Neural progenitor cell (in vitro differentiated cells): ENCODE measurements around the gene SLC39A12.

Experiments used
- CTCF ChIP-seq: fragments of 200-600 bp; sonication (generic); IDR thresholded peaks from 2 replicates; pipeline ENCODE4 v1.5.1; 2017; ENCODE audit warnings: antibody characterized with exemption, mild to moderate bottlenecking
- EZH2 ChIP-seq: fragments of 200-600 bp; sonication (generic); IDR thresholded peaks from 2 replicates; pipeline ENCODE4 v1.6.1; 2017; ENCODE audit warnings: antibody characterized with exemption, mild to moderate bottlenecking, moderate library complexity

GRCh38 chr10:17981766-17982380, 30.2 kb downstream of the SLC39A12 start:
- TF ChIP-seq EZH2 (no peak), CTCF (no peak)
